HG03280 (cell line): ENCODE results near the gene RFX2.

ENCODE experiments used
- ATAC-seq: cut with Tn5 transposase; IDR thresholded peaks from one replicate; pipeline ENCODE4 v1.9.1; 2021; ENCODE audit warnings: mild to moderate bottlenecking, moderate library complexity; ENCODE audit not compliant: unreplicated experiment

Gene RFX2

GRCh38 chr19:5959260-5960004, 150.9 kb downstream of the RFX2 start:
- ATAC-seq: no peak

GRCh38 chr19:5958851-5959122, 151.5 kb downstream of the RFX2 start:
- ATAC-seq: no peak

DNA sequence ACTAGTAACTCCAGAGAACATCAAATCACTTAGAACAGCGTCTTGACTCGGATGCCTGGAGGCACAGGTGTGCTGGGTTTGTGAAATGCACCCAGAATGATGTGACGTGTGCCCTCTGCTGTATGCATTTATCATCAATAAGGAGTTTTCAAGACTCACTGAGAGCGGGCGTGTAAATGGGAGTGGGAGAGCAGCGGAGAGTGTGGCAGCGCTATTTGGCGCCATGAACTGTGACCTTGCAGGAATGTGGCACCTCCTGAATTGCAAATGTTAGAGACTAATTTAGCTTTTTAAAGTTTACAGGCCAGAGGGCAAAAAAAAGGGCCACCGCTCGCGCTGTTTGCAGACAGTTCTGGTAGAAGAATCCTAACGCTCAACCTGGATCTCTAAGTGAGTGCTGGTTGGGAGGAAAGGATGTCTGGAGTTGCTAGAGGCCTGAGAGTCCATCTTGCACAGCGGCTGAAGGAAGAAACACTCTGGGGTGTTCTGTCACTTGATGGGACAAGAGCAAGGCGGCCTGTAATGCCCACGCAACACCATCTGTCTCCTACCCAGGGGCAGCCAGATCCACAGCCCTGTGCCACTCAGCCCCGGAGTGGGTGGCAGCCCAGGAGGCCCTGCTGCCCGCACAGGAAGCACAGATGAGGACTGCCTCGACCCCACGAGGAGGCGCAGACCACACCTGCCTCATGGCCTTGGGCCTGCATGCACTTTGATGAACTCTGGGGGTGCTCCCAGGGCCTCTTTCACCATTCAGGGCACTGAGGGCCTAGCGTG, 152.0 kb downstream of the RFX2 start:
- no peak for ATAC-seq

DNA sequence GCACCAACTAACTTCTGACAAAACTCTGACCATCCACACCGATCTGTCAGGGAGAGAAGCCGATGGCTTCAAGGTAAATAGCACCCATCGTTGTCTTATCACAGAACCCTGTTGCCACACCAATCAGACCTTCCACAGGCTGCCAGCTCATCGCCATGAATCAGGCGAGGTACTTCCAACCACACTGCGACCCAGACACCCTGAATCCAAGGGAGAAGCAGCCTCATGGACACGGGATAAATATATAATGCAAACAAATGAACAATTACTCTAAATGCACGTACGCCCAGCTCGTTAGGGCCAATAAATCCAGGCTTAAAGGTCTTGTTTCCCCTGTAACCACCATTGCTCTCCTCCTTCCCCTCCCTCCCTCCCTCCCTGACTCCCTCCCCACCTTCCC, 153.1 kb downstream of the RFX2 start:
- no peak for ATAC-seq

- no peak for ATAC-seq
Measured at GRCh38 chr19:5956728-5957127, 153.6 kb downstream of the RFX2 start.

DNA sequence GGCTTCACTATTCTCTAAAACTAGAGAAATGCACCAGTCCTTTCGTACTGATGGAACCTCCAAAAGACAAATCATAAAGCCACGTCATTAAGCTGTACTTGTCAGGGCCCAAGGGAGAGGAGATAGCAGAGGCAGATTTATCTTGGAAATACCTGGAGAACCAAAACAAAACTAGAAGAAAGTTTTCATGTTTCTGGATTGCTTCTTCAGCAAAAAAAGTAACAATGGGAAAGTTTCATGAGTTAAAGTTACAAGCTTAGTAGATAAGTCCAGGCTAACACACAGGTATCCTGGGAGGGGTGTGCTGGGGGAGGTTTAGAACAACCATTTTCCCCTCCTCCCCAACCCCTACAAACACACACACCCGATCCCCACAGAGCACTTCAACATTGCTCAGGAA, 154.0 kb downstream of the RFX2 start:
- ATAC-seq: no peak

DNA sequence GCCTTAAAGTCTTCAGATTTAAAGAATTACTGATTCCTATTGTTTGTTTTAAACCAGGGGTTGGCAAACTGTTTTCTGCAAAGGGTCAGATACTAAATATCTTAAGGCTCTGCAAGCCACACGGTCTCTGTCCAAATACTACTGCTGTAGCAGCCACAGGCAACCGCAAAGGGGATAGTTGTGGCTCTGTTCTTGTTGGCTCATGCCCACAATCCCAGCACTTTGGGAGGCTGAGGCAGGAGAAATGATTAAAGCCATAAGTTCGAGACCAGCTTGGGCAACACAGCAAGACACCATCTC, 154.7 kb downstream of the RFX2 start:
- ATAC-seq: no peak

- no peak for ATAC-seq
Measured at GRCh38 chr19:5954293-5954692, 156.0 kb downstream of the RFX2 start.

GRCh38 chr19:5953680-5954213, 156.6 kb downstream of the RFX2 start:
- ATAC-seq: no peak

GRCh38 chr19:5953030-5953589, 157.2 kb downstream of the RFX2 start:
- no peak for ATAC-seq

- no peak for ATAC-seq
Measured at GRCh38 chr19:5952193-5953029, 157.9 kb downstream of the RFX2 start.

GRCh38 chr19:5951338-5951861, 158.9 kb downstream of the RFX2 start:
- ATAC-seq: no peak

GRCh38 chr19:5950741-5951140, 159.6 kb downstream of the RFX2 start:
- ATAC-seq: no peak

GRCh38 chr19:5949792-5950305, 160.5 kb downstream of the RFX2 start:
- ATAC-seq: no peak

DNA sequence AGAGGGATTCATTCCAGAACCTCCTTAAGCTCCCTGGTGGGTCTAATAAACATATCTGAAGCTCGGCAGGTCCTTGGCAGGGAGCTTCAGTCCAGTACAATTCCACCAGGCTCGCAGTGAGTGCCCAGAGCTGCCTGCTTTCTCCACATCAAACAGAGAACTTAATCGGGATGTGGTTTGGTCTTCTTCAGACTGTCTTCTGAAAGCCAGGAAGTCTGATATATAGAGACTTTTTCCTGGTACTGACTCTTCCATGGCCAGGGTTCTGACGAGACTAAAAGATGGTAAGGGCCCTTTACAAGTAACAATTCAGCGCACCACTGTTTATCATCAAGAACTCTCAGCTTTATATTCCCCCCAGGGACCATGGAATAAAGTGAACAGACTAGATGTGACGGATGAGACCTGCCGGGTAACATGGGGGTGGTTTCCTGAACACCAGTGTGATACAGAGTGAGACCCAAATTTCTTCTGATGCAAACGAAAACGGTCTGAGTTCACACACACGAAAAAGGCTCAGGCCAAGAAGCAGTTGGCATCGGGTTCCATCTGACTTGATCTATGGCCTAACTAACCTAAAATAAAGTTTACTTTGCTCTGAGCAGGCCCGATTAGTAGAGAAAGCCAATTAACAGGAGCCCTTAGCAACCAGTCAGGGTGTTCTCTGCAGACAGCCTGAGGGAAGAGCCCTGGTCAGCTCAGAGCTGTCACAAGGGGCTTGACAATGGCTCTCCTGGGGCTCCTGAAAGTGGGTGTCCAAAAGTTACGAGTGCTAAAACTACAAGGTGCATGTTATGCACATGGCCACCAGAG, 161.3 kb downstream of the RFX2 start:
- no peak for ATAC-seq

GRCh38 chr19:5947435-5947834, 162.9 kb downstream of the RFX2 start:
- no peak for ATAC-seq

DNA sequence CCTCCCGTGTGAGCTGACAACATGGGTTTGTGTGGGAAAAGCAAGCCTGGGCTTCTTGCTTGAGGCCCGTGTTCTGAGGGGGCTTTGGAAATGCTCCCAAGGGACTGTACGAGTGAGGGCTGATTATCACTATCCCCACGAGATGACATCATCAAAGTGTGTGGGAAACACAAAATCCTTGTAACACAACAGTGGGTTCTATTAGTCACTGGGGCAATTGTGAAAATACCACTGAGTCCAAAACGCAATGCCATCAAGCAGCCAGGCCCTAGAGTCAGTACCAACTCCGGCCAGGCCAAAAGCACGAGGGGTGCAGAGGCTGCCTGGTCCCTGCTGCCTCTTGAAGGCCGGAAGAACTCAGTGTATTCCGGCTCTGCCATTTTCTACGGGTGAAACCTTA, 166.7 kb downstream of the RFX2 start:
- ATAC-seq: no peak
